ENCODE data around the gene GNAZ.

The GNAZ gene

DNA sequence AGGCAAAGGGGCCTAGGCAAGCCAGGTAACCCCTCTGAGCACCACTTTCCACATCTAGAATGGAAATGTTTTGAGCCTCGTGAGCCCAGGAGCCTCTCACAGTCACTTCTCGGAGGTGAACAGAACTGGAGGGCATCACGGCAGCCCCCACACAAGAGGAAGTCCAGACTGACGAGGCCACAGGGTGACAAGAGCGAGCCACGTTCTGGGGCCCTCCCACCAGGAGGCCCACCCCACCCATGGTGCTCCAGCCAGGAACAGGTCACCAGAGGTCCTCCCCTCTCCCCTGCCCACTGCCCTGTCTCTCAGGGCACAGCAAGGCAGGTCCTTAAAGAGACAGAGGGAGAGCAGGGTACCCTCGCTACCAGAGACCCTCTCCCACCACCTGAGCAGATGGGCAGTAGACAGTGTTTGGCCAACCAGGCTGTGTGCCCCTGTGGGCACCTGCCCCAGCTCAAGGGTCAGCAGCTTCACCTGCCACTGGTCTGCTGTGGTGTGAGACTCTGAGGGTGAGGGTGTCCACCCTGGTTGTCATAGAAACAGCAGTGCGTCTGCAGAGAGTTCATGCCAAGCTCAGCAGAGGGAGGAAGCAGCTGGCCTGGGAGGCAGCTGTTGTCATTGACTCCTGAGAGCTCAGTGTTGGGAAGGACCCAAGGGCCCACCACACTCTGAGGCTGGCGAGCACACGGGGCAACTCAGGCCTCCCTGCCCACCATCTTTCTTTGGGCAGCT, 40.0 kb downstream of the GNAZ start:
- DNase-seq (ENCODE audit: extremely low read depth, insufficient read length): no peak
- TF ChIP-seq, protein P1, sequence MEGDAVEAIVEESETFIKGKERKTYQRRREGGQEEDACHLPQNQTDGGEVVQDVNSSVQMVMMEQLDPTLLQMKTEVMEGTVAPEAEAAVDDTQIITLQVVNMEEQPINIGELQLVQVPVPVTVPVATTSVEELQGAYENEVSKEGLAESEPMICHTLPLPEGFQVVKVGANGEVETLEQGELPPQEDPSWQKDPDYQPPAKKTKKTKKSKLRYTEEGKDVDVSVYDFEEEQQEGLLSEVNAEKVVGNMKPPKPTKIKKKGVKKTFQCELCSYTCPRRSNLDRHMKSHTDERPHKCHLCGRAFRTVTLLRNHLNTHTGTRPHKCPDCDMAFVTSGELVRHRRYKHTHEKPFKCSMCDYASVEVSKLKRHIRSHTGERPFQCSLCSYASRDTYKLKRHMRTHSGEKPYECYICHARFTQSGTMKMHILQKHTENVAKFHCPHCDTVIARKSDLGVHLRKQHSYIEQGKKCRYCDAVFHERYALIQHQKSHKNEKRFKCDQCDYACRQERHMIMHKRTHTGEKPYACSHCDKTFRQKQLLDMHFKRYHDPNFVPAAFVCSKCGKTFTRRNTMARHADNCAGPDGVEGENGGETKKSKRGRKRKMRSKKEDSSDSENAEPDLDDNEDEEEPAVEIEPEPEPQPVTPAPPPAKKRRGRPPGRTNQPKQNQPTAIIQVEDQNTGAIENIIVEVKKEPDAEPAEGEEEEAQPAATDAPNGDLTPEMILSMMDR (IDR thresholded peaks at IDR 0.05; ENCODE audit: insufficient read depth, low read length, poor library complexity, severe bottlenecking): no peak
- no peaks in the 10 kb centered on the region for H3K27me3 ChIP-seq (replicated peaks; ENCODE audit: control insufficient read depth, insufficient read depth, low read length)
- no peaks in the 10 kb centered on the region for H3K36me3 ChIP-seq (ENCODE audit: control insufficient read depth, insufficient read depth, low read length)
- H3K4me3 ChIP-seq (replicated peaks; ENCODE audit: low read depth, low read length): no peak overlapping the region

DNA sequence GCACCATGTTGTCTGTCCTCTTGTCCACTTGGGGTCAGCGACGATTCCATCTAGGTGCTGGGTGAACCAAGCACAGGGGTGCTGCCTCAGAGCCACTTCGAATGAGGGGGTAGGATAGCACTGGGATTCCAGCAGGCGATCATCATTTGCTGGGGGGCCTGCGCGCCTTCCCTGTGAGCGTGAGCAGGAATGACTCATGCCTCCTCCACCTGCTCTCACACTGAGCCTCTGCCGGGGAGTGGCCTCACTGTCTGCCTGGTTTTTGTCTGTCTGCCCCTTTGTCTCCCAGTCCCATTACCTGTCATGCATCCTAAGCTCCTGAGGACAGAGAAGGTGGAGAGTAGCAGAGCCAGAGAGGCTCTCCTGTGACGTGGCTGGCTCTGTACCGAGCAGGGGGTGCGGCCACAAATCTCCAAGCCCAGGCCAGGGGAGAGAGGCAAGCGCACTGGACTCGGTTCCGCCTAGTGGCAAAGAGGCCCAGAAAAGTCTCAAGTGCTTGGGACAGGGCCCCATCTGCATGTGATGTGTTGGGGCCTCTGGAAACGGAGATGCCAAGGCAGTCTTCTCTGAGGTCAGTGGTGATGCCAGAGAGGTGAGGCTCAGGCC, 40.7 kb downstream of the GNAZ start:
- TF ChIP-seq, protein P1 (IDR thresholded peaks at IDR 0.05; ENCODE audit: insufficient read depth, low read length, poor library complexity, severe bottlenecking): no peak
- Histone ChIP-seq H3K36me3 (ENCODE audit: control insufficient read depth, insufficient read depth, low read length) (no peaks in the 10 kb centered on the region), H3K27me3 (replicated peaks; ENCODE audit: control insufficient read depth, insufficient read depth, low read length) (no peaks in the 10 kb centered on the region), H3K4me3 (replicated peaks; ENCODE audit: low read depth, low read length) (no peak overlapping the region)
- no peak for DNase-seq (ENCODE audit: extremely low read depth, insufficient read length)

DNA sequence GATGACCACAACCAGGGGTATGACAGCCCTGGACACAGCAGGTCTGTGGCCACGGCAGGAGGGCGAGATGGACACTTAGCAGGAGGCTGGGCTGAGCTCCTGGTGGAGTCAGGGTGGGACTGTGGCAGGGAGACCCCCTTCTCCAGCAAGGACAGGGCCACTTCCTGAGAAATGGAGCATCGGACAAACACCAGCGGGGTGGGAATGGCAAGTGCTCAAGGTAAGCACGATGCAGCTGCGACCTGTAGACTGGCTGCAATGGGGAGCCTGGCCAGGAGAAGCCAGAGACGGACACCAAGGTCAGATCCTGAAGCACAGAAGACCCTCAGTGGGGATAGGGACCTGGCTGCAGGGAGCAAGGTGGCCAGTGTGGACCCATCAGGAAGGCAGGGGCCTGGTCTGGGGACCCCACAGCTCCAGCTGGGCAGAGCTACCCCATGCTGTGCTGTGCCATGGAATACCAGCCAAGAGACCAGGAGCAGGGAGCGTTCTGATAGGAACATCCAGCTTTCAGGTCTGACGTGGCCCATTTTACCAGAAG, 42.2 kb downstream of the GNAZ start:
- no peak overlapping the region for H3K4me3 ChIP-seq (replicated peaks; ENCODE audit: low read depth, low read length)
- H3K36me3 ChIP-seq (ENCODE audit: control insufficient read depth, insufficient read depth, low read length): no peaks in the 10 kb centered on the region
- TF ChIP-seq, protein P1 (IDR thresholded peaks at IDR 0.05; ENCODE audit: insufficient read depth, low read length, poor library complexity, severe bottlenecking): no peak
- H3K27me3 ChIP-seq (replicated peaks; ENCODE audit: control insufficient read depth, insufficient read depth, low read length): no peaks in the 10 kb centered on the region
- no peak for DNase-seq (ENCODE audit: extremely low read depth, insufficient read length)

DNA sequence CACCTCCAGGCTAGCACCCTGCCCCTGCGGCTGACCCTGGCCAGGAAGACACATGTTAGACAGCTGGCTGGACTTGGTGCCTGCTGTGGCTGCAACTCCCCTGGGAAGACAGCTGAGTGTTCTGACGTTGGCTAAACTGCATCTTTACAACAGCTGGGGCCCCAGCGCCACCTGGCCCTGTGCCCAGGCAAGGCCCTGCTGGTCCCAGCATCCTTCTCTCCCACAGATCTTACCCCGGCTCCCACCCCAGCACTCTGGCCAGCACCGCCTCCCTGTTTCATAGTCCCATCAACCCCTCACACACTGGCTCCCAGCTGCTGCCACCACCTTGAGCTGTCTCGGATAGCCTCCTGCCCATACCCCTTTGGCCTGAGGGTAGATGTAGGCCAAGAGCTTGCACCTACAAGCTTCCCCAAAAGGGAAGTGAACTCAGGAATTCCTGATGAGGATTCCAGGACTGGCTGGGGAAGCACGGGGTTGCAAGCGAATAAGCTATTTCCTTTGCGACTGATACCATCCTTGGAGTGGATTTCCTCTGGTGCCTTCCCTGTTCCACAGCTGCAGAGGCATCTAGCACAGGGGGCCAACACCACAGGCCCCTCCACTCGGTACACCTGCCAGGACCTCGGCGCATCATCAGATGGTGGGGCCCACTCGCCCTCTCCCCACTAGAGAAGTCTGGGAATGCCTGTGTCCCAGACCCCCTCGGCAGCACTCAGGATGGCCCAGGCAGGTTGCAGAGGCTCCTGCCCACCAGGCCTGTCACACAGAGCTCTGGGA, 42.9 kb downstream of the GNAZ start:
- DNase-seq (ENCODE audit: extremely low read depth, insufficient read length): no peak
- Histone ChIP-seq H3K27me3 (replicated peaks; ENCODE audit: control insufficient read depth, insufficient read depth, low read length) (no peaks in the 10 kb centered on the region), H3K36me3 (ENCODE audit: control insufficient read depth, insufficient read depth, low read length) (no peaks in the 10 kb centered on the region), H3K4me3 (replicated peaks; ENCODE audit: low read depth, low read length) (no peak overlapping the region)
- TF ChIP-seq, protein P1 (IDR thresholded peaks at IDR 0.05; ENCODE audit: insufficient read depth, low read length, poor library complexity, severe bottlenecking): no peak

DNA sequence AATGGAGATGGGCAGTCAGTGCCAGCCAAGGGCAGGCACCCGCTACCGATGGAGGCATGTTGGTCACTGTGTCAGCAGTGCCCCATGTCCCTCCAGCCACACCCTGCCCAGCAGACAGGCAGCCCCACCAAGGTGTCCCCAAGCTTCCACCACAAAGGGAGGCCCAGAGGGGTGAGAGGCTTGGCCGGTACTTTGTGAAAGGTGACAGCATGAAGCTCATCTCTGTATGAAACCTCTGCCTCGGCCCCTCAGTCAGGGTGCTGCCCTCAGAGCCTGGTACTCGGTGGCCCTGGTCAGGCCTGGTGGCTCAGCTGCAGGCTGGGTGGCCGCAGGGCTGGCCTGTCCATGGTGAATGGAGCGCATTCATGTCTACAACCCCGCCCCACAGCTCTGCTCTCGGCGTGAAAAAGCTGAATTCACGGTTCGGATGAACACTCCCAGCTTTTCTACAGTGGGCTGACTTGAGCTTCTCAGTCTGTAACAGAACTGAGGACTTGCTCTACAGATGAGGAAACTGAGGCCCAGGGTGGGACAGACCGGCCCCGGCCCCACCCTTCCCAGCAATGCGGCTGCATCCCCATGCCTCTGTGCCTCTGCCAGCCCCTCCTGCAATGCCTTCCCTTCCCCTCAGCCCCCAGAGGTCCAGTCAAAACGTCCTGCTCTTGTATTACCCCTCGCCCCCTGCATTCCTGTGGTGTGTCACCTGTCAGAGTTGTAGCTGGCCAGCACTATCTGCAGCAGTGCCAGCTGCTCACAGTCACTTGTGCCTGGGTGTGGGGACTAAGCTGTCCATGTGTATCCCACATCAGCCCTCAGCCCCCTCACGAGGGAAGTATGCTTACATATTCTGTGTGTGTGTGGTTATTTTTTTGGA, 43.8 kb downstream of the GNAZ start:
- Histone ChIP-seq H3K36me3 (ENCODE audit: control insufficient read depth, insufficient read depth, low read length) (no peaks in the 10 kb centered on the region), H3K4me3 (replicated peaks; ENCODE audit: low read depth, low read length) (no peak overlapping the region), H3K27me3 (replicated peaks; ENCODE audit: control insufficient read depth, insufficient read depth, low read length) (no peaks in the 10 kb centered on the region)
- TF ChIP-seq, protein P1 (IDR thresholded peaks at IDR 0.05; ENCODE audit: insufficient read depth, low read length, poor library complexity, severe bottlenecking): no peak
- DNase-seq (ENCODE audit: extremely low read depth, insufficient read length): no peak
